Subcutaneous adipose tissue (tissue), 4 donors: ENCODE results near the gene TPI1. TPM values are rescaled to one million over a fixed set of nuclear protein-coding genes. Genes with fewer than 3 reads are reported as not detected.

Experiments
- CTCF ChIP-seq: fragments of 450-650 bp; IDR thresholded peaks from one replicate; pipeline ENCODE4 v1.5.1; 2016; ENCODE audit warnings: low read depth, mild to moderate bottlenecking, control low read depth, antibody characterized with exemption, moderate library complexity
- total RNA-seq, 4 donors: library from RNA; depleted of rRNA; stranded (reverse); fragments of >200 nt; gene quantifications; one replicate each; pipeline ENCODE4 v1.1.0, GENCODE V29; 2016

TPI1 gene
- total RNA-seq, 4 donors from 2014 or later, result 207 to 328 (median 256) TPM

- no peak for TF ChIP-seq CTCF
Measured at GRCh38 chr12:6916426-6917200, 49.3 kb downstream of the TPI1 start.

- TF ChIP-seq CTCF, result no peak
Measured at GRCh38 chr12:6917491-6918231, 50.3 kb downstream of the TPI1 start.

GRCh38 chr12:6919588-6919987 is 52.3 kb downstream of the TPI1 start:
- no peak for TF ChIP-seq CTCF

Other genes with a start within 250 kb of the TPI1 start
- 1 to 10 TPM in 3 of 4 donors, under 1 TPM in 1; 0.82 to 4.0 (median 2.3) TPM for gene LPAR5, start 231.6 kb upstream of the TPI1 start, total RNA-seq
- 1 to 10 TPM in 3 of 4 donors, not detected in 1; 2.4 to 4.9 (median 2.4) TPM for gene ACRBP, start 220.1 kb upstream of the TPI1 start, total RNA-seq
- gene ING4, start 204.4 kb upstream of the TPI1 start, total RNA-seq, result 10 to 100 TPM; 13.4 to 52.9 (median 41.4) TPM
- gene ZNF384, start 178.2 kb upstream of the TPI1 start, total RNA-seq, result 10 to 100 TPM; 21.8 to 34.9 (median 25.4) TPM
- gene PIANP, start 166.7 kb upstream of the TPI1 start, total RNA-seq, result not detected
- 10 to 100 TPM; 39.0 to 55.6 (median 45.4) TPM for gene COPS7A, start 143.5 kb upstream of the TPI1 start, total RNA-seq
- 100 to 1,000 TPM in 2 of 4 donors, 10 to 100 TPM in 2; 79.4 to 170 (median 108) TPM for gene MLF2, start 114.4 kb upstream of the TPI1 start, total RNA-seq
- 100 to 1,000 TPM in 1 of 4 donors, 10 to 100 TPM in 3; 60.3 to 118 (median 92.0) TPM for gene PTMS, start 101.2 kb upstream of the TPI1 start, total RNA-seq
- gene LAG3, start 95.0 kb upstream of the TPI1 start, total RNA-seq, result 1 to 10 TPM in 1 of 4 donors, under 1 TPM in 1, not detected in 2; 0.44 to 1.4 TPM
- 10 to 100 TPM; 16.4 to 65.4 (median 29.6) TPM for gene CD4, start 78.0 kb upstream of the TPI1 start, total RNA-seq
- 1 to 10 TPM in 3 of 4 donors, under 1 TPM in 1; 0.66 to 3.1 (median 2.1) TPM for gene GPR162, start 45.7 kb upstream of the TPI1 start, total RNA-seq
- gene P3H3, start 39.1 kb upstream of the TPI1 start, total RNA-seq, result 10 to 100 TPM in 1 of 4 donors, 1 to 10 TPM in 3; 5.6 to 11.3 (median 6.8) TPM
- gene GNB3, start 26.6 kb upstream of the TPI1 start, total RNA-seq, result under 1 TPM in 2 of 4 donors, not detected in 2; 0.38 to 0.88 TPM
- 1 to 10 TPM in 2 of 4 donors, under 1 TPM in 1, not detected in 1; 0.38 to 2.6 (median 1.9) TPM for gene CDCA3, start 16.2 kb upstream of the TPI1 start, total RNA-seq
- gene USP5, start 15.4 kb upstream of the TPI1 start, total RNA-seq, result 10 to 100 TPM; 22.3 to 46.7 (median 34.4) TPM
- 1 to 10 TPM; 4.1 to 6.4 (median 5.7) TPM for gene SPSB2, start 5.8 kb downstream of the TPI1 start, total RNA-seq
- gene LRRC23, start 37.3 kb downstream of the TPI1 start, total RNA-seq, result 1 to 10 TPM; 3.9 to 7.9 (median 6.2) TPM
- 1 to 10 TPM; 3.4 to 6.2 (median 5.6) TPM for gene ENO2, start 47.0 kb downstream of the TPI1 start, total RNA-seq
- 100 to 1,000 TPM in 1 of 4 donors, 10 to 100 TPM in 3; 41.3 to 136 (median 71.6) TPM for gene ATN1, start 60.4 kb downstream of the TPI1 start, total RNA-seq
- not detected for gene RNU7-1, start 76.3 kb downstream of the TPI1 start, total RNA-seq
- gene C12orf57, start 76.5 kb downstream of the TPI1 start, total RNA-seq, result 100 to 1,000 TPM; 233 to 359 (median 280) TPM
- 10 to 100 TPM in 3 of 4 donors, 1 to 10 TPM in 1; 9.6 to 78.0 (median 29.7) TPM for gene PTPN6, start 83.8 kb downstream of the TPI1 start, total RNA-seq
- 100 to 1,000 TPM; 129 to 165 (median 147) TPM for gene PHB2, start 103.1 kb downstream of the TPI1 start, total RNA-seq
- gene EMG1, start 103.4 kb downstream of the TPI1 start, total RNA-seq, result 10 to 100 TPM; 19.2 to 30.2 (median 26.8) TPM
- 10 to 100 TPM; 21.8 to 55.9 (median 27.1) TPM for gene LPCAT3, start 150.9 kb downstream of the TPI1 start, total RNA-seq
- 100 to 1,000 TPM; 328 to 926 (median 676) TPM for gene C1S, start 193.2 kb downstream of the TPI1 start, total RNA-seq
- 100 to 1,000 TPM; 265 to 697 (median 433) TPM for gene C1R, start 224.9 kb downstream of the TPI1 start, total RNA-seq
- 100 to 1,000 TPM in 2 of 4 donors, 10 to 100 TPM in 2; 66.2 to 114 (median 95.8) TPM for gene C1RL, start 241.7 kb downstream of the TPI1 start, total RNA-seq